ENCODE data around the gene ZNF516. TPM values are rescaled to one million over a fixed set of nuclear protein-coding genes. Genes with fewer than 3 reads are reported as not detected.

ZNF516 gene
- total and polyA plus RNA-seq, 4 donors, result 2.5 to 12.2 (median 7.6) TPM

DNA sequence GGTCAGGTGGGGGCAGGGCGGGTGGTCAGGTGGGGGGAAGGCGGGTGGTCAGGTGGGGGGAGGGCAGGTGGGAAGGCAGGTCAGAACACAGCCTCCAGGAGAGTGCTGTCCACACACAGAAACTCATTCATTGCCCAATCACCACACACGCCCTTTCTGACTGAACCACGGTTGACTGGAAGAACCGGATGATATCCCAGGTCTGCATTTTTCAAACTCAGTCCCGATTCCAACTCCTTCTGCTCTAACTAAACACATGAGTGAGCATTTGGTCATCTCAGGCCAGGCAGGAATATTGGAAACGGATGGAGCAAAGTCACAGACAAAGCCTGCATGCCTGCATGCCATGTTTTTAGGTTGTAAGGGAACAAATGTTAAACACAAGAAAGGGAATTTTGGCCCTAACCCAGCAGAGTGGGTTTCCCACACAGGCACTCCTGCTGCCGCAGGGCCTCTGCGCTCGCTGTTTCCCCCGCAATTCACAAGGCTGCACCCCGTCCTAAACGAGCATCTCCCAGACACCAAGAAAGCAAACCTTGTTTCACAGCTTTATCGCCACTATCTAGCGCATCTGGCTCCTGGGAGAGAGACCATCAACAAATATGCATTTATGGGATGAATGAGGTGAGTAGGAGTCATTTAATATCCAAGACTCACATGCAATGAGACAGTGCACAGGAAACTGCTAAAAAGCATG lies 100.1 kb downstream of the ZNF516 start (continued):
- TF ChIP-seq, protein P1, sequence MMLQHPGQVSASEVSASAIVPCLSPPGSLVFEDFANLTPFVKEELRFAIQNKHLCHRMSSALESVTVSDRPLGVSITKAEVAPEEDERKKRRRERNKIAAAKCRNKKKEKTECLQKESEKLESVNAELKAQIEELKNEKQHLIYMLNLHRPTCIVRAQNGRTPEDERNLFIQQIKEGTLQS (IDR thresholded peaks at IDR 0.05), result no peak
- TF ChIP-seq RXRA (IDR thresholded peaks at IDR 0.05), result no peak

DNA sequence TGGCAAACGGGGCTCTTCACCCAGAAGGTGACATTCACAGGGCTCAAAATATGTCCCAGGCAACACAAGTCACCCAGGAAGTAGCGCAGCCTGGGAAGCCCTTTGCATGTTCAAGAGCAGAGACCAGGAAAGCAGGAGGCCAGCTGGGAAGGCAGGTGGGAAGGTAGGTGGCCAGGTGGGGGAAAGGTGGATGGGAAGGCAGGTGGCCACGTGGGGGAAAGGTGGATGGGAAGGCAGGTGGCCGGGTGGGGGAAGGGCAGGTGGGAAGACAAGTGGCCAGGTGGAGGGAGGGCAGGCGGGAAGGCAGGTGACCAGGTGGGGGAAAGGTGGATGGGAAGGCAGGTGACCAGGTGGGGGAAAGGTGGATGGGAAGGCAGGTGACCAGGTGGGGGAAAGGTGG lies 102.7 kb downstream of the ZNF516 start:
- no peak for DNase-seq (ENCODE audit: low spot score)
- H3K27ac ChIP-seq (ENCODE audit: low read depth in 1 of 2, low read length in 2 of 2), result no peak overlapping the region
- no peak overlapping the region for H3K9ac ChIP-seq (ENCODE audit: low read depth in 1 of 2, low read length in 2 of 2)
- 87% methylated on average over 5 of the region's 5 CpGs for WGBS
- H3K9me3 ChIP-seq (ENCODE audit: control insufficient read depth in 4 of 4, low read length in 3 of 4), result no peaks in the 10 kb centered on the region
- peaks cover 0 to 2% (median 0%) of the 10 kb centered on the region in 4 donors for H3K36me3 ChIP-seq (ENCODE audit: control insufficient read depth in 4 of 4, insufficient read depth in 3 of 4, low read depth in 1 of 4, low read length in 3 of 4)
- H3K4me1 ChIP-seq (ENCODE audit: control insufficient read depth in 4 of 4, insufficient read depth in 4 of 4, low read length in 3 of 4), result peaks cover 0 to 29% (median 13%) of the 10 kb centered on the region in 4 donors
- no peak for TF ChIP-seq HNF4A (conservative IDR thresholded peaks at IDR 0.05)
- no peak for TF ChIP-seq RXRA (IDR thresholded peaks at IDR 0.05)
- no peak for TF ChIP-seq JUND (IDR thresholded peaks at IDR 0.05)
- TF ChIP-seq FOXA1 (IDR thresholded peaks at IDR 0.05), result no peak
- TF ChIP-seq, protein P2, sequence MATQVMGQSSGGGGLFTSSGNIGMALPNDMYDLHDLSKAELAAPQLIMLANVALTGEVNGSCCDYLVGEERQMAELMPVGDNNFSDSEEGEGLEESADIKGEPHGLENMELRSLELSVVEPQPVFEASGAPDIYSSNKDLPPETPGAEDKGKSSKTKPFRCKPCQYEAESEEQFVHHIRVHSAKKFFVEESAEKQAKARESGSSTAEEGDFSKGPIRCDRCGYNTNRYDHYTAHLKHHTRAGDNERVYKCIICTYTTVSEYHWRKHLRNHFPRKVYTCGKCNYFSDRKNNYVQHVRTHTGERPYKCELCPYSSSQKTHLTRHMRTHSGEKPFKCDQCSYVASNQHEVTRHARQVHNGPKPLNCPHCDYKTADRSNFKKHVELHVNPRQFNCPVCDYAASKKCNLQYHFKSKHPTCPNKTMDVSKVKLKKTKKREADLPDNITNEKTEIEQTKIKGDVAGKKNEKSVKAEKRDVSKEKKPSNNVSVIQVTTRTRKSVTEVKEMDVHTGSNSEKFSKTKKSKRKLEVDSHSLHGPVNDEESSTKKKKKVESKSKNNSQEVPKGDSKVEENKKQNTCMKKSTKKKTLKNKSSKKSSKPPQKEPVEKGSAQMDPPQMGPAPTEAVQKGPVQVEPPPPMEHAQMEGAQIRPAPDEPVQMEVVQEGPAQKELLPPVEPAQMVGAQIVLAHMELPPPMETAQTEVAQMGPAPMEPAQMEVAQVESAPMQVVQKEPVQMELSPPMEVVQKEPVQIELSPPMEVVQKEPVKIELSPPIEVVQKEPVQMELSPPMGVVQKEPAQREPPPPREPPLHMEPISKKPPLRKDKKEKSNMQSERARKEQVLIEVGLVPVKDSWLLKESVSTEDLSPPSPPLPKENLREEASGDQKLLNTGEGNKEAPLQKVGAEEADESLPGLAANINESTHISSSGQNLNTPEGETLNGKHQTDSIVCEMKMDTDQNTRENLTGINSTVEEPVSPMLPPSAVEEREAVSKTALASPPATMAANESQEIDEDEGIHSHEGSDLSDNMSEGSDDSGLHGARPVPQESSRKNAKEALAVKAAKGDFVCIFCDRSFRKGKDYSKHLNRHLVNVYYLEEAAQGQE (IDR thresholded peaks at IDR 0.05), result no peak
- no peak for TF ChIP-seq YY1 (IDR thresholded peaks at IDR 0.05)
- TF ChIP-seq, protein P3, sequence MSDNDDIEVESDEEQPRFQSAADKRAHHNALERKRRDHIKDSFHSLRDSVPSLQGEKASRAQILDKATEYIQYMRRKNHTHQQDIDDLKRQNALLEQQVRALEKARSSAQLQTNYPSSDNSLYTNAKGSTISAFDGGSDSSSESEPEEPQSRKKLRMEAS (IDR thresholded peaks at IDR 0.05), result no peak
- TF ChIP-seq NR2F2 (IDR thresholded peaks at IDR 0.05), result no peak
- TF ChIP-seq, protein P4, sequence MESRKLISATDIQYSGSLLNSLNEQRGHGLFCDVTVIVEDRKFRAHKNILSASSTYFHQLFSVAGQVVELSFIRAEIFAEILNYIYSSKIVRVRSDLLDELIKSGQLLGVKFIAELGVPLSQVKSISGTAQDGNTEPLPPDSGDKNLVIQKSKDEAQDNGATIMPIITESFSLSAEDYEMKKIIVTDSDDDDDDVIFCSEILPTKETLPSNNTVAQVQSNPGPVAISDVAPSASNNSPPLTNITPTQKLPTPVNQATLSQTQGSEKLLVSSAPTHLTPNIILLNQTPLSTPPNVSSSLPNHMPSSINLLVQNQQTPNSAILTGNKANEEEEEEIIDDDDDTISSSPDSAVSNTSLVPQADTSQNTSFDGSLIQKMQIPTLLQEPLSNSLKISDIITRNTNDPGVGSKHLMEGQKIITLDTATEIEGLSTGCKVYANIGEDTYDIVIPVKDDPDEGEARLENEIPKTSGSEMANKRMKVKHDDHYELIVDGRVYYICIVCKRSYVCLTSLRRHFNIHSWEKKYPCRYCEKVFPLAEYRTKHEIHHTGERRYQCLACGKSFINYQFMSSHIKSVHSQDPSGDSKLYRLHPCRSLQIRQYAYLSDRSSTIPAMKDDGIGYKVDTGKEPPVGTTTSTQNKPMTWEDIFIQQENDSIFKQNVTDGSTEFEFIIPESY (IDR thresholded peaks at IDR 0.05), result no peak
- TF ChIP-seq SP1 (IDR thresholded peaks at IDR 0.05), result no peak
- TF ChIP-seq, protein P5, sequence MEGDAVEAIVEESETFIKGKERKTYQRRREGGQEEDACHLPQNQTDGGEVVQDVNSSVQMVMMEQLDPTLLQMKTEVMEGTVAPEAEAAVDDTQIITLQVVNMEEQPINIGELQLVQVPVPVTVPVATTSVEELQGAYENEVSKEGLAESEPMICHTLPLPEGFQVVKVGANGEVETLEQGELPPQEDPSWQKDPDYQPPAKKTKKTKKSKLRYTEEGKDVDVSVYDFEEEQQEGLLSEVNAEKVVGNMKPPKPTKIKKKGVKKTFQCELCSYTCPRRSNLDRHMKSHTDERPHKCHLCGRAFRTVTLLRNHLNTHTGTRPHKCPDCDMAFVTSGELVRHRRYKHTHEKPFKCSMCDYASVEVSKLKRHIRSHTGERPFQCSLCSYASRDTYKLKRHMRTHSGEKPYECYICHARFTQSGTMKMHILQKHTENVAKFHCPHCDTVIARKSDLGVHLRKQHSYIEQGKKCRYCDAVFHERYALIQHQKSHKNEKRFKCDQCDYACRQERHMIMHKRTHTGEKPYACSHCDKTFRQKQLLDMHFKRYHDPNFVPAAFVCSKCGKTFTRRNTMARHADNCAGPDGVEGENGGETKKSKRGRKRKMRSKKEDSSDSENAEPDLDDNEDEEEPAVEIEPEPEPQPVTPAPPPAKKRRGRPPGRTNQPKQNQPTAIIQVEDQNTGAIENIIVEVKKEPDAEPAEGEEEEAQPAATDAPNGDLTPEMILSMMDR (IDR thresholded peaks at IDR 0.05; ENCODE audit: low read depth, low read length, missing input control), result no peak
- TF ChIP-seq FOXA2 (IDR thresholded peaks at IDR 0.05), result no peak
- TF ChIP-seq HNF4G (IDR thresholded peaks at IDR 0.05), result no peak
- TF ChIP-seq, protein P1 (IDR thresholded peaks at IDR 0.05), result no peak
- TF ChIP-seq EGR1 (IDR thresholded peaks at IDR 0.05; ENCODE audit: low read depth in 2 of 2), result no peak
- no peaks in the 10 kb centered on the region for H3K27me3 ChIP-seq (ENCODE audit: control insufficient read depth in 4 of 4, insufficient read depth in 4 of 4, low read length in 3 of 4)
- H3K4me3 ChIP-seq (ENCODE audit: low read depth in 1 of 3, low read length in 3 of 3), result no peak overlapping the region

Measured in liver (tissue), 9 donors.